ENCODE results near the gene CDC42SE2. TPM values are rescaled to one million over a fixed set of nuclear protein-coding genes. Genes with fewer than 3 reads are reported as not detected.

Gene CDC42SE2
- polyA plus RNA-seq, 3 donors: 54.7 to 61.1 (median 56.1) TPM

- DNase-seq (ENCODE audit: low read depth in 3 of 3, low spot score in 2 of 3): no peak
Measured at GRCh38 chr5:131418846-131419245, 155.0 kb downstream of the CDC42SE2 start.

- DNase-seq (ENCODE audit: low read depth in 3 of 3, low spot score in 2 of 3): no peak
Measured at GRCh38 chr5:131419877-131420276, 156.0 kb downstream of the CDC42SE2 start.

DNA sequence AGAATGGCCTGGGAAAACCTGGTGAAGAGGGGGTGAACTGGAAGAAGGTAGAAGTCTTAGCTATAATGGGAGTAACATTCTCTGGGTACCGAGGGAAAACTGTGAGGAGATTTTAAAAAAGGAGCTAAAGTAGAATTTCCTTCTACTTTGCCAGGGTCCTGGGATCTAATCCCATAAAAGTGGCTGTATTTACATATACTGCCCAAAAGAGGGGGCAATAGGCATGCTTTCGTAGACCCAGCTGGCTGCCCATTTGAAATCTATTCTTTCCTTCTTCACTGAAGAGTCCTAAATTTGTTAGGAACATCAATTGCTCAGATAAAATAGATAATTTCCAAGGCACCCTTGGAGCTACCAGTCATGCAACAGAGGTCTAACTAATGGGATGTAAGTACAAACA lies 159.2 kb downstream of the CDC42SE2 start:
- DNase-seq (ENCODE audit: low read depth in 3 of 3, low spot score in 2 of 3): no peak

DNA sequence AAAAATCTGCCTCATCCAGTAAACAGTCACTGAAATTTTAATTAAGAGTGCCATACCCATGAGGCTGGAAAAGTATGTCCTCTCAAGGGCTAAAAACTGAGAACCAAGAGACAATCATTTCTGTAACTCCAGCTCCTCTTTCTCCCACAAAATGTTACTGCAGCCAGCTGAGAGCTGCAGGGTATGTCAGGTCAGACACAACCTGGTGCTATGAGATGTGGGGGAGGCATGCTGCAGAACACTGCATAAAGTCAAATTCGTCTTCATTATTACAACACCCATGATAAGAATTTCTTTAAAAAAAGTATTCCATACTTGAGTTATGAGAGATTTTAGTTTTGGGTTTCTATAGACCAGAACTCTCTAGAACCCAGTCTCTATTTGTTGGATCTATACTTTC lies 162.2 kb downstream of the CDC42SE2 start:
- no peak for DNase-seq (ENCODE audit: low read depth in 3 of 3, low spot score in 2 of 3)

DNA sequence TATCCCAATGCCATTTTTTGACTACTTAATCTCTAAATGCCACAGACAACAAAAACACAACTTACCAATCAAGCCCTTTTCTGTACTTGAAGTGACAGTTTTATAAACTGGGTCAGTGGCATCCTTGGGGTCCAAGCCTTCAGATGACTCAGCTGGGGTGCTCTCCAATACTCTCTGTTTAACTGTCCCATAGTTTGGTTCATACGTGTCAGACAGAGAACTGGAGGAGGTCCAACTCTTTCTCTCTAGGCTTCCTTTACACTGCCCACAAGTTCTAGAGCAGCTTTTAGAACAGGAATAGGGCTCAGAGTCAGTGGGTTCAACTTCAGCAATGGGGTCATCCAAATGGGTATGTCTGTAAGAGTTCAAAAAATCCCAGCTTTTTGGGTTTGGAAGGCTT lies 166.9 kb downstream of the CDC42SE2 start:
- no peak for DNase-seq (ENCODE audit: low read depth in 3 of 3, low spot score in 2 of 3)

DNA sequence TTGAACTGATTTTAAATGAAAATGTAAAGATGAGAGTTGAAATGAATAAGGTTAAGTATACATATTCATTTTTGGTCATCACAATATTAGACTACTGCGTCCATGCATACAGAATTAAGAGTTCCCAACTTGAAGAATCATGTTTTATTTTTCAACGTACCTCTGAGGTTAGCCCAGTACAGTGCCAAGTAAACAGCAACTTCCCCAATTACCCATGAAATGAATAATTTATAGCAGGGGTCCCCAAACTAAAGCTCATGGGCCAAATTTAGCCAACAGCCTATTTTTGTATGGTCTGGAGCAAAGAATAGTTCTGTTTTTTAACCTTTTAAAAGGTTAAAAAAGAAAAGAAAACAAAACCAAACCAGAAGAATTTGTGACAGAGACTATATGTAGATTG lies 167.9 kb downstream of the CDC42SE2 start:
- no peak for DNase-seq (ENCODE audit: low read depth in 3 of 3, low spot score in 2 of 3)

- no peak for DNase-seq (ENCODE audit: low read depth in 3 of 3, low spot score in 2 of 3)
Measured at GRCh38 chr5:131433109-131433508, 169.3 kb downstream of the CDC42SE2 start.

DNA sequence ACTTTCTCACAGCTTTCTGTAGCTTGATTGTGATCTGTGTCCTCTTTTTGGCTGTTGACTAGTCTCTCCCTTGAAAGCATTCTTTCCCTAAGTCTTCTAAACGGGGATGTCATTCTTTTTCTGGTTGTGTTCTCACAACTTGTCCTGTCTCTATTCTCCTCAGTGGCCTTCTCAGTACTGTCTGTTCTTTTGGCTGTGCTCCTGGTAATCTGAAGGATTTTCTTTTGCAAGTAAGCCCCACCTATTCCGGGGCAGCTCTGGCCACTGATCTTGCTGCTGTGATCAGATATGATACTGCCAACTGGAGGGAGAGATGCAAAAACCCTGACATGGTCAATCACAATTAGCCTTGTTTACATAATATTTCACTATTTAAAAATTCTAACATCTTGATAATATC lies 172.2 kb downstream of the CDC42SE2 start:
- DNase-seq (ENCODE audit: low read depth in 3 of 3, low spot score in 2 of 3): no peak

DNA sequence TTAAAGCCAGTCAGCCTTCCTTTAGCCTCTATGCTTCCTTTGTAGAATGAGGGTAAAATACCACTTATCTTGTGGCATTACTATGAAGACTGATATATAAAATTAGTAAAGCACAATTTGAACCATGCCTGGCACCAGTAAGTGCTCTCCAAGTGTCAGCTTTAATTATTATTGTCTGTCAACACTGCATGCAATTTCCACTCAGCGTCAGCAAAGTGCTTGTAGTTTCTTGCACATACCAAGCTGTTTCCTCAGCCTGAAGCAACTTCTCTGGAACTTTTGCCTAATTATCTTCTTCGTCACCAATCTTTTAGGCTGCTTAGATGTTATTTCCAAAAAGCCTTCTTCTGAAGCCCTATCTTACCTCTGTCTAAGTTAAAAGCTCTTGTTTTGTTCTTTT lies 177.3 kb downstream of the CDC42SE2 start:
- no peak for DNase-seq (ENCODE audit: low read depth in 3 of 3, low spot score in 2 of 3)

Other genes with a start within 250 kb of the CDC42SE2 start
- 100 to 1,000 TPM; 408 to 489 (median 479) TPM for gene HINT1, start 98.8 kb upstream of the CDC42SE2 start, polyA plus RNA-seq (ENCODE audit: insufficient read length in 3 of 3)
- 10 to 100 TPM; 12.7 to 14.0 (median 13.8) TPM for gene LYRM7, start 93.1 kb upstream of the CDC42SE2 start, polyA plus RNA-seq (ENCODE audit: insufficient read length in 3 of 3)